Measurements from ENCODE around the gene ATXN2. TPM values are rescaled to one million over a fixed set of nuclear protein-coding genes. Genes with fewer than 3 reads are reported as not detected.

ATXN2 gene
- total RNA-seq, 8 experiments from 2014 or later: 21.3 to 103 (median 36.7) TPM

DNA sequence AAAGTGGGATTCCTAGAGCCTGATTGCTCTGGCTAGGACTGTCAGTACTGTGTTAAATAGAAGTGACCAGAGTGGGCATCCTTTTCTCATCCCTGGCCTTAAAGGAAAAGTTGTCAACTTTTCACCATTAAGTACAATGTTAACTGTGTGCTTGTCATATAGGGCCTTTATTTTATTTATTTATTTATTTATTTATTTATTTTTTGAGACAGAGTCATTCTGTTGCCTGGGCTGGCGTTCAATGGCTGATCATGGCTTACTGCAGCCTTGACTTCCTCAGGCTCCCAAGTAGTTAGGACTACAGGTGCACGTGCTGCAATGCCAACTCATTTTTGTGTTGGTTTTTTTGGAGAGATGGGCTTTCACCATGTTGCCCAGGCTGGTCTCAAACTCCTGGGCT lies 181.8 kb downstream of the ATXN2 start:
- Histone ChIP-seq H3K4me3 (no peak overlapping the region), H3K4me1 (replicated peaks in 1 of 2) (peaks cover 8 to 12% of the 10 kb centered on the region in 2 donors), H3K27ac (no peak overlapping the region)
- 79 to 100% (median 90%) methylated on average over 1 to 2 of the region's 2 CpGs; no CpG with 5 or more reads in 2 of the 10 experiments for WGBS, 10 experiments
- ATAC-seq (replicated peaks in 6 of 8): no peak
- in situ Hi-C loops (cut with MboI; ENCODE audit: low pct_unique_long_range_greater_than_20kb in 2 of 9, low sequenced_read_pairs in 9 of 9, unreplicated experiment in 9 of 9): no loop called here

DNA sequence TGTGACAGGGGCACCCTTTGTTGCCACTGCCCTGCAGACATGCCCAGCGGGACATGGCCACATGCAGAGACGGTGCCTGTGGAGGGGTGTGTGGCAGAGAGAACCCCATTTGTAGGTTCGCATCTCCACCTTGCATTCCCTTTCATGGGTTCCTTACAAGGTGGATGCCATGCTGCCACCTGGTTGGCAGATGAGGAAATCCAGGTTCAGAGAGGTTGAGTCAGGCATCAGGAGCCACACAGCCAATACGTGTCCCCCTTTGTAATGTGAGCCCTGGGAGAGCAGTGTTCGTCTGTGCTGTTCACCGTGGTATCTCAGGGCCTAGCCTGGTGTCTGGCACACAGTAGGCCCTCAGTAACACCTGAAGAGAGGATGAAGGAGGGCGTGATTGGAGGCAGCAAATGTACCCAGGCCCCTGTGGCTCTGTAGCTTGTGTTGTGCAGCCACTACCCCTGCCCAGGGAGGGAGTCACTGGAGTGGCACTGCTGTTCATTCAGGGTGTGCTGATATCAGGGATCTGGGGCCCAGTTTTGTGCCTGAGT lies 184.3 kb downstream of the ATXN2 start:
- in situ Hi-C loops (cut with MboI; ENCODE audit: low pct_unique_long_range_greater_than_20kb in 2 of 9, low sequenced_read_pairs in 9 of 9, unreplicated experiment in 9 of 9): no loop called here
- peaks cover 27 to 35% of the 10 kb centered on the region in 2 donors for H3K4me1 ChIP-seq (replicated peaks in 1 of 2)
- no peak for ATAC-seq (replicated peaks in 6 of 8)
- H3K4me3 ChIP-seq: no peak overlapping the region
- WGBS, 10 experiments: 87 to 100% (median 96%) methylated on average over 1 to 3 of the region's 7 CpGs; no CpG with 5 or more reads in 6 of the 10 experiments
- no peak overlapping the region for H3K27ac ChIP-seq

DNA sequence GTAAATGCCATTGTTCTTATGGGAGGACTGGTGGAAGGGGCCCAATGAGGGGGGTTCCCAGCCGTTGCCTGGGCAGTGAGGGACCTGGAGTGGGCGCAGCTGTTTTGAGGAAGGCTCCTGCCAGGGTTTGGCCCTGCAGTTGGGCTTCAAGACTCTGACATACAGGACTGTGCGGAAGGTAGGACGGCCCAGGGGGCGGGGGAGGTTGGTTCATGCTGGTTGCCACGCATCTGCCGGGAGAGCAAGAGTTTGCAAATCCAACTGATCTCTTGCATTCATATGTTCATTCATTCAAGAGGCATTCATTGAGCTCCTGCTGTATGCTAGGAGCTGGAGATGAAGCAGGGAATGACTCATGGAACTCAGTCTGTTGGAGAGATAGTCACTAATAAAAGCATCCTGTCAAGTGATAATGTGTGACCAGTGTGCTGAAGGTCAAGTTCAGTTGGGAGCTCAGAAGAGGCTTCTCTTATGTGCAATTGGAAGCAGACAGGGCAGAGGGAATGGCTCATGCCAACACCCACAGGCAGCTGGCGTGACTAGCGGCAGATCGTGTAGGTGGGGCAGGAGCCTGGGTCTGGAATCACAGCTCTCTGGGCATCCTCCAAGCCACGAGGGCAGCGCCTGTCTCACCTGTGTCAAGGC lies 185.6 kb downstream of the ATXN2 start:
- WGBS, 10 experiments: 20 to 75% (median 43%) methylated on average over 1 to 5 of the region's 12 CpGs; no CpG with 5 or more reads in 4 of the 10 experiments
- ATAC-seq (replicated peaks in 6 of 8): peak; percentile 15 to 54 (median 32)
- no peak overlapping the region for H3K27ac ChIP-seq

DNA sequence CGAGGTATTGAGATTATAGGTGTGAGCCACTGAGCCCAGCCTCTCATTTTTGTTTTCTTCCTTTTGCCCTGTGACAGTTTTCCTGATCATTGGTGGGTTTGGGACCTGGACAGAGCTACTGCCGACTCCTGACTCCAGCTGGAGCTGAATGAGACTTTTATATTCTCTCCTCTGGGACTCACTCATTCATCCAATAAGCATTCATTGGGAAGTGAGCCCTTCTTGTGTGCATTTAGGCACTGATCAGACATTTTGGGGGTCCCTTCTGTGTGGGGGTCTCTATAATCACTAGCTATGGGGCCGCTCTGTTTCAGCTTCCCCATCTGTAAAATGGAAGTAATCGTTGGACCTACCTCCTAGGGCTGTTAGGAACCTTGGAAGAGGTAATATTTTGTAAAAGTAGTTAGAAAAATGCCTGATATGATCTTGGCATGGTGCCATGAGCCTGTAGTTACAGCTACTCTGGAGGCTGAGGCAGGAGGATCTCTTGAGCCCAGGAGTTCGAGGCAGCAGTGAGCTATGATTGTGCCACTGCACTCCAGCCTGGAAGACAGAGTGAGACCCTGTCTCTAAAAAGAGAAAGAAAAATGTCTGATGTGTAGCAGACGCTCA lies 186.2 kb downstream of the ATXN2 start:
- 29 to 93% (median 62%) methylated on average over 2 to 5 of the region's 6 CpGs; no CpG with 5 or more reads in 2 of the 10 experiments for WGBS, 10 experiments
- Histone ChIP-seq H3K4me1 (replicated peaks in 1 of 2) (peaks cover 33 to 43% of the 10 kb centered on the region in 2 donors), H3K27ac (peak overlapping the region in 1 of 2 donors; percentile 5), H3K4me3 (no peak overlapping the region)
- in situ Hi-C loops (cut with MboI; ENCODE audit: low pct_unique_long_range_greater_than_20kb in 2 of 9, low sequenced_read_pairs in 9 of 9, unreplicated experiment in 9 of 9): no loop called here
- no peak for ATAC-seq (replicated peaks in 6 of 8)

More for the DNA sequence above, 185.6 kb downstream of the ATXN2 start:
- in situ Hi-C loops (cut with MboI; ENCODE audit: low pct_unique_long_range_greater_than_20kb in 2 of 9, low sequenced_read_pairs in 9 of 9, unreplicated experiment in 9 of 9): no loop called here
- Histone ChIP-seq H3K4me1 (replicated peaks in 1 of 2) (peaks cover 33 to 43% of the 10 kb centered on the region in 2 donors), H3K4me3 (no peak overlapping the region)

DNA sequence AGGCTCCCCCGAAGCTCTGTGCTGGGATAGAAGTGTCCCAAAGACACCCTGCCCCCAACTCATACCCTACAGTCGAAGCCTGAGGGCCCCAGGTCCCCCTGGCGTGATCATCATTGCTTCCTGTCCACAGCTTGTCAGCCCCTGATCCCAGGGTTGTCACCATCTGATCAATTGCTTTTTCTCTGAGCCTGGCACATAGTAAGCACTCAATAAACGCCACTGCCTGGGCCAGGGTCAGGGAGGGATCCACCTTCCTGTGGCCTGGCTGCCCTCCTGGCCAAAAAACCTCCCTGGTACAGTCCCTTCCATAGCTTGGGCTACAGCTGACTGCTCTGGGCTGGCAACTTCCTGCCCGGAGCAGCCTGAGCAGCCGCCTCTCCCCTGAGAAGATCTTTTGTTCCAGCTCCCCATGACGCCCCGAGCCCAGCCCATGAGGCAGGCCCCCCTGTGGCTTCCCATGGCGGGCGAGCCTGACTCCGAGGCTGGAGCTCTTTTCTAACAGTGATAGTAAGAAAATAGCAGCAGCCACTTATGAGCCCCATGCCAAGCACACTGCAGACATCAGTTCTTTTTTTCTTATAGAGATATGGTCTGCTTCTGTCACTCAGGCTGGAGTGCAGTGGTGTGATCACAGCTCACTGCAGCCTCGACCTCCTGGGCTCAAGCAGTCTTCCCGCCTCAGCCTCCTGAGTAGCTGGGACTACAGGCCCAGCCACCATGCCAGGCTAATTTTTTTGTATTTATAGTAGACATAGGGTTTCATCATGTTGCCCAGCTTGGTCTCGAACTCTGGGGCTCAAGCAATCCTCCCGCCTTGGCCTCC lies 186.9 kb downstream of the ATXN2 start:
- in situ Hi-C loops (cut with MboI; ENCODE audit: low pct_unique_long_range_greater_than_20kb in 2 of 9, low sequenced_read_pairs in 9 of 9, unreplicated experiment in 9 of 9): no loop called here
- no peak for ATAC-seq (replicated peaks in 6 of 8)
- peaks cover 38 to 47% of the 10 kb centered on the region in 2 donors for H3K4me1 ChIP-seq (replicated peaks in 1 of 2)
- 67 to 100% (median 78%) methylated on average over 1 to 7 of the region's 15 CpGs; no CpG with 5 or more reads in 2 of the 10 experiments for WGBS, 10 experiments
- H3K27ac ChIP-seq: no peak overlapping the region
- H3K4me3 ChIP-seq: no peak overlapping the region

DNA sequence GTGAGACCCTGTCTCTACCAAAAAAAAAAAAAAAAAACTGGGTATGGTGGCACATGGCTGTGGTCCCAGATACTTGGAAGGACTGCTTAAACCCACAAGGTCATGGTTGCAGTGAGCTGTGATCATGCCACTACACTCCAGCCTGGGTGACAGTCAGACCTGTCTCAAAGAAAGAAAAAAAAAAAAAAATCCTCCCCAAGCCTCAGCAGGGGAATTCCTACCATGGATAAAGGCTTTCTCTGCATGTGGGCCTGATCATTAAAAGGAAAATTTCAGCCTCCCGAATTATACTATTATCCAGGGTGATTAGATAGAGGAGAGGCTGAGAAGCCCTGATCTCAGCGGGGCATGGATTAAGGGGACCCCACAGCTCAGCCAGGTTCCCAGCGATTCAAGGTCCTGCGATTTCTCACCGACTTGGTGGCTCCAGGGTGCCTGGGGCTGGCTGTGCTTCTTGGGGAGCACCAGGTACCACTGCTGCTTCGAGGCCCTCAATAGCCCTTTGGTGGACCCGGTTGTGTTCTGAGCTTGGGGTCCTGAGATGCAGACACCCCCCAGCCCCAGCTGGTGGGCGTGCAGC lies 187.8 kb downstream of the ATXN2 start:
- no peak overlapping the region for H3K4me3 ChIP-seq
- WGBS, 10 experiments: 33 to 88% (median 77%) methylated on average over 1 to 5 of the region's 8 CpGs; no CpG with 5 or more reads in 3 of the 10 experiments
- no peak for ATAC-seq (replicated peaks in 6 of 8)
- H3K4me1 ChIP-seq (replicated peaks in 1 of 2): peaks cover 42 to 51% of the 10 kb centered on the region in 2 donors
- in situ Hi-C loops (cut with MboI; ENCODE audit: low pct_unique_long_range_greater_than_20kb in 2 of 9, low sequenced_read_pairs in 9 of 9, unreplicated experiment in 9 of 9): no loop called here
- no peak overlapping the region for H3K27ac ChIP-seq

DNA sequence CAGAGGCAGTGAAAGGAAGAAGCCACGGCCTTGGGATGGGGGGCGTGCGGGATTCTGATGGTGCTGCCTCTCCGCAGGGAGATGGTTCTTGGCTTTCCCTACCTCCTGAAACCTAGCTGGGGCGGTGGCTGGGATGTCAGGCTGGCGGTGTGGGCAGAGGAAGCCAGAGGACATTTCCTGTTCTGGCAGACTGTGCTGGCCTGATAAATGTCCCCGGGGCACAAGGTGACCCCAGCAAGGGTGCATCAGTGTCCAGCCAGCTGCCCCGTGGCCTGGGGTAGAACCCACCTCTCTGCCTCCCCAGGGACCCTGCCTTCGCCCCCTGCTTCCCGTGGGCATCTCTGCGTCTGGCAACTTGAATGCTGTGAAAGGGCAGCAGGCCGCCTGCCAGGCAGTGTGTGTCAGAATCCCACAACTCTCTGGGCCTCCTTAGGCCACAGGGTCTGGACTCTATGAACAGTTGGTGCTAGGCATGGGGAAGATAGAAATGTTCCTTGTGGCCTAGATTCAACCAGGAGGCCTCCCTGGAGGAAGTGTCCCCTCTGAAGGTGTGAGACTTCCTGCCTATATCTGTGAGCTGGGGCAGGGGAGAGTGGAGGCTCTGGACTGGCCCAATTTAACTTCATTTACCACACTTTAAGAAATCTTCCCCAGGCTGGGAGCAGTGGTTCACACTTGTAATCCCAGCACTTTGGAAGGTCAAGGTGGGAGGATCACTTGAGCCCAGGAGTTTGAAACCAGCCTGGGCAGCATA lies 188.5 kb downstream of the ATXN2 start:
- no peak for ATAC-seq (replicated peaks in 6 of 8)
- in situ Hi-C loops (cut with MboI; ENCODE audit: low pct_unique_long_range_greater_than_20kb in 2 of 9, low sequenced_read_pairs in 9 of 9, unreplicated experiment in 9 of 9): no loop called here
- Histone ChIP-seq H3K4me1 (replicated peaks in 1 of 2) (peaks cover 42 to 51% of the 10 kb centered on the region in 2 donors), H3K4me3 (no peak overlapping the region), H3K27ac (peak overlapping the region; percentile 76 to 85)
- WGBS, 10 experiments: 71 to 82% methylated on average over 2 to 6 of the region's 12 CpGs; no CpG with 5 or more reads in 8 of the 10 experiments

DNA sequence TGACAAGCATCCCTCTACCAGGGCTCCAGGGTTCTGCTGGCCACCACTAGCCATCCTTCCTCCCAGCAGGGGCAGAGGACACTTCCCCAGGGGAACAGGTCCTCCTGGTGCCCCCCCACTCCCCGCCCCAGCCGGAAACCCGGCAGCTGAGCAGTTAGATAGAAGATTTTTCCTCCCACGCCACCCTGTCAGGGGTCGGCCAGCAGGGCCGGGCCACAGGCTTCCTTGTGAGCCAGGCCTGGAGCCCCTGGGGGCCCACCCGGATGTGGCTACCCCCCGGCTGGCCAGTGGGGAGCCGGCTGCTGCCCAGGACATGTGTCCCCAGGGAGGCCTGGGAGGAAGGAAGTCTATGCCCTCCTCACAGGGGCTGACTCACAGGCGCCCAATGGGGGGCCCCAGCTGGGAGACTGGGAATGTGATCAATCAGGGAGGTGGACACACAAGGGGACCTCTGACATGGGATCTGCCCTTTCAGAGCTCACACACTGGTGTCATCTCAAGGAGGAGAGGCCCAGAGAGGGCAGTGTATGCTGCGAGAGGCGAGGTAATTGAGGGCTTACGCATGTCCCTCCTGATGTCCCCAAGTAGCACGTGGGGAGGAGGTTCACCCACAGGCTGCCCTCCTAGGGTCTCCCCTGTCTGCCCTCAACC lies 189.2 kb downstream of the ATXN2 start:
- ATAC-seq (replicated peaks in 6 of 8): peak in 6 of 8 experiments; percentile 7 to 62 (median 55)
- H3K27ac ChIP-seq: peak overlapping the region; percentile 76 to 85

DNA sequence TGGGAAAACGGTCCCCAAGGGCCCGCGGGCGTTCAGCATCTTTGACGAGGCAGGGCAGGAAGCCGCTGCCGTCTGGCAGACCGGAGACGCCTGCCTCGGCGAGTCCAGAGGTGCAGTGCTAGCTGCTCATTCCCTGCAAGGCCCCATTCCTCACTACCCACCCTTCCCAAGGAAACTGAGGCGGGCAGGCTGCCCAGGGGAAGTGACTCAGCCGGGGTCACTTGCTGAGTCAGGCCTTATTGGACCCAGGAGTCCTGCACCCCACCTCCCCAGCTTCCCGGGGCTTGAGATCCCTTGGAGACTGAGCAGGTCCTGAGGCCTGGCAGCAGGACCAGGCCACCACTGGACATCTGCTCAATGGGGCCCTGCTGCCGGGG lies 189.7 kb downstream of the ATXN2 start:
- WGBS, 10 experiments: 0 to 90% (median 60%) methylated on average over 1 to 7 of the region's 15 CpGs; no CpG with 5 or more reads in 5 of the 10 experiments

More for the DNA sequence above, 189.2 kb downstream of the ATXN2 start:
- peak overlapping the region in 1 of 5 donors; percentile 12 for H3K4me3 ChIP-seq
- WGBS, 10 experiments: 19% methylated on average over 5 of the region's 14 CpGs; no CpG with 5 or more reads in 9 of the 10 experiments
- in situ Hi-C loops (cut with MboI; ENCODE audit: low pct_unique_long_range_greater_than_20kb in 2 of 9, low sequenced_read_pairs in 9 of 9, unreplicated experiment in 9 of 9): no loop called here
- H3K4me1 ChIP-seq (replicated peaks in 1 of 2): peaks cover 42 to 51% of the 10 kb centered on the region in 2 donors

DNA sequence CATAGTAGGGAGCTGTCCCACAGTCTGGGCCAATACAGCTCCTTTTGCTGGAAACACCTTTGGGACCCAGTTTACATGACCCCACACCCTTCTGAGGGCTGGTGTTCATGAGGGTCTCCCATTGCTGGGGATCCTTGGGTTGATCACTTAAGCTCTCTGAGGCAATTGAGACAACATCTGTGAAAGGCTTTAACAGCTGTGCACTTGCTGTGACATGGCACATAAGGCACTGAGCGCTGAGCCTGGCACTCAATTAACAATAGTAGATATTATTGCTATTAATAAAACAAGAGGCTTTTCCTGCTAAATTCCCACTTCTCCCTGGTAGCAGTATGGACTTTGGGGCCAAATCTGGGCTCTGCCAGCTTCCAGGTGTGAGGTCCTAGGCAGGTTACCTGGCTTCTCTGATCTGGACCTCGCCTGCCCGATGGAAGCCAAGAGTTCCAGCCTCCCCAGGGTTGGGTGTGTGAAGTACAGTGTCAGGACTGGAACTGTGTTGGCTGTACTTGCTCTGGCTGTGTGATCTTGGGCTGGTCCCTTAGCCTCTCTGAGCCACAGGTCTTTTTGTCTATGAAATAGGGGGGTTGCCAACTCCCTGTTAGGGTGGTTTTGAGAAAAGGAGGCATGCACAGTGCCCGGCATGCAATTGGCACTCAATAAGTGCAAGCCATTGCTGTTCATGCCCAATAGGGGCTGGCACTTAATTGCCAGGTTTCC lies 190.3 kb downstream of the ATXN2 start:
- no peak for ATAC-seq (replicated peaks in 6 of 8)
- Histone ChIP-seq H3K27ac (peak overlapping the region in 1 of 2 donors; percentile 85), H3K4me1 (replicated peaks in 1 of 2) (peaks cover 39 to 49% of the 10 kb centered on the region in 2 donors), H3K4me3 (no peak overlapping the region)
- WGBS, 10 experiments: 83 to 100% (median 83%) methylated on average over 1 of the region's 4 CpGs; no CpG with 5 or more reads in 7 of the 10 experiments
- in situ Hi-C loops (cut with MboI; ENCODE audit: low pct_unique_long_range_greater_than_20kb in 2 of 9, low sequenced_read_pairs in 9 of 9, unreplicated experiment in 9 of 9): no loop called here

More for the DNA sequence above, 189.7 kb downstream of the ATXN2 start:
- ATAC-seq (replicated peaks in 6 of 8): no peak
- H3K27ac ChIP-seq: peak overlapping the region; percentile 76 to 85
- H3K4me1 ChIP-seq (replicated peaks in 1 of 2): peaks cover 42 to 51% of the 10 kb centered on the region in 2 donors
- in situ Hi-C loops (cut with MboI; ENCODE audit: low pct_unique_long_range_greater_than_20kb in 2 of 9, low sequenced_read_pairs in 9 of 9, unreplicated experiment in 9 of 9): no loop called here
- peak overlapping the region in 1 of 5 donors; percentile 12 for H3K4me3 ChIP-seq

DNA sequence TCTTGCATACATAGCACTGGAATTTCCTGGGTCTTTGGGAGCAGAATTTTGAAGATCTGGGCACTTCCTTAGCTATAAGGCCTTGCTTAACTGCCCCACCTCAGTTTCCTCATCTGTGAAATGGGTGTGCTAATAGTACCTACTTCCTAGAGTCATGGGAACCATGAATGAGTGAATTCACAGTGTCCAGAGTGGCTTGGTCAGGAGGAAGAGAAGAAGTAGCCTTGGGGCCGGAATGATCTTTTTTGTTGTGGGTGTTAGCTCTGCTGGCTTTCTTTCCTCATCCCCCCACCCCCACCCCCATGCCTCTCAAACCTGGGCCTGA lies 191.0 kb downstream of the ATXN2 start:
- ATAC-seq (replicated peaks in 6 of 8): no peak
- Histone ChIP-seq H3K4me3 (no peak overlapping the region), H3K4me1 (replicated peaks in 1 of 2) (peaks cover 38 to 42% of the 10 kb centered on the region in 2 donors), H3K27ac (no peak overlapping the region)
- in situ Hi-C loops (cut with MboI; ENCODE audit: low pct_unique_long_range_greater_than_20kb in 2 of 9, low sequenced_read_pairs in 9 of 9, unreplicated experiment in 9 of 9): no loop called here
- whole genome bisulfite sequencing, 10 experiments: 63 to 100% methylated on average over 1 of the region's 1 CpG; no CpG with 5 or more reads in 8 of the 10 experiments

Measured in motor neuron (in vitro differentiated cells).